Measurements from ENCODE around the gene MBD5. TPM values are rescaled to one million over a fixed set of nuclear protein-coding genes. Genes with fewer than 3 reads are reported as not detected.

The MBD5 gene
- total RNA-seq, 1 donor from 2014 or later: 19.3 TPM

- peak; percentile 45 for ATAC-seq
Measured at GRCh38 chr2:148124271-148124670, 103.4 kb downstream of the MBD5 start.

DNA sequence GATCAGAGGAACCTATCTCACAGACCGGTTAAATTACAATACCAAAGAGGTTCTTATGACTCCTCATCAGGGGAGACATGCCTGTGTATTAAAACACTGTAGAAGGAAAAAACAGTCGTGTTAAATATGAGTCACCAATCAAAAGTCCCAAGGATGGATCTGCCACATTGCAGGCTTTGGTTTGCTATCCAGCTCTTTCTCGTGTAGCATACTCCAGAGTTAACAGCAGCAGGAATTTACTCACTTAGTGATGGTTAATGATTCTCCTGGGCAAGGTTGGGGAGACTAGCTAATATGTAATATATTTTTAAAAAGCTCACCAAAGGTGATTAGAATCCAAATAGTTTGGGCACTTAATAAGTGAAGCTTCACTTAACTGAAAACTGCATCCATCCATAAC lies 109.7 kb downstream of the MBD5 start:
- ATAC-seq: no peak

GRCh38 chr2:148132412-148132811 lies 111.5 kb downstream of the MBD5 start:
- ATAC-seq: no peak

DNA sequence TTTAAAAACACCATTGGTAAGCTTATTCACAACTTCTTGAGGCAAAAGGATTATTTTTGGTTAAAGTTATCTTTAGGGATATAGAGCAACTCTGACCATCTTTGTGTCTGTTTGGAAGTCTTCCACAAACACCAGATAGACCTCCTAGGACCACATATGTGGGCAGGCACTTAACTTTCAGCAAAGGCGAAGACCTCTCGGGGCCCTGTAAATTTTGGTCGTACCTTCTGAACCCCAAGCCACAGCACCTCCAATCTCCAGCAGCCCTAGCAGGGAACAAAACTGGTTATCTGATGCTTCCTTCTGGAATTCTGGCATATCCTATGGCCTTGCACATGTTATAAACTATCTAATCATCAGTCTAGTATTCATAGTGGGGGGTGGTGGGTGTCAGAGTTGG lies 114.8 kb downstream of the MBD5 start:
- no peak for ATAC-seq

DNA sequence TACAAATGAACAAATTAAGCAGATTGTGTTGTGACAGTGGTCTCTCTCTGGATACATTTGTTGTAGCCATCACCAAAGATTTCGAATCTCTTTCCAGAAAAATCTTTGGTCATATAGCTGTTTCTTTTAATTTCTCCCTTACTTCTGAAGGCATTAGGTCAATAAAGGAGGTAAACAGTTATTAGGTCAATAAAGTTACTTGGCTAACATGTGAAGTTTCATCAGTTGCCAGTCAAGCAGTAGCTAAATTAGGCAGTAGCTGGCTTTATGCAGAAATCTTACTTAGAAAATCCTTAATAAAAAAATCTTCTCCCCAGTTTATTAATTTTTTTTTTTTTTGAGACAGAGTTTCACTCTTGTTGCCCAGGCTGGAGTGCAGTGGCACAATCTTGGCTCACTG lies 115.5 kb downstream of the MBD5 start:
- ATAC-seq: no peak

DNA sequence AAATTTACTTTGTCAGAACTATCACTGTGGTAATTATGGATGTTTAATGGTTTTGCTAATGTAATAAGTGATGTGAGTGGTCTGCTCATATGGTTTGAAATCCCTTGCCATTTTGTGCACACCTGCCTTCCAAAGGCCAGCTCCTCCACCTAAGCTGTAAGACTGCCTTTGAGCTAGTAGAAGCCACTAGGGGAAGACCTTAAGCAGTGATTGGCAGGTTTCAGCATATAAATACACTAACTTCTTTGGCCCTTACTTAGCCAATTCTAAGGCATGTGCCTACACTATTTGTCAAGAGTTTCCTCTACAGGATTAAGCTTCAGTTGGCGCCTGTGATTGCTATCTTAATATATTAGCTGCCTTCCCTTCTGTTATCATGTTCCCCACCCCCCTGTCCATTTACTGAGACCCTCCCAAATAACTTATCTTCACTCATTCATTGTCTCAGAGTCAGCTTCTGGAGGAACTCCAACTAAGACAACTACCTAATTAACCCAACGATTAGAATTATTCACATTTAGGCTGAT lies 141.1 kb downstream of the MBD5 start:
- ATAC-seq: no peak

DNA sequence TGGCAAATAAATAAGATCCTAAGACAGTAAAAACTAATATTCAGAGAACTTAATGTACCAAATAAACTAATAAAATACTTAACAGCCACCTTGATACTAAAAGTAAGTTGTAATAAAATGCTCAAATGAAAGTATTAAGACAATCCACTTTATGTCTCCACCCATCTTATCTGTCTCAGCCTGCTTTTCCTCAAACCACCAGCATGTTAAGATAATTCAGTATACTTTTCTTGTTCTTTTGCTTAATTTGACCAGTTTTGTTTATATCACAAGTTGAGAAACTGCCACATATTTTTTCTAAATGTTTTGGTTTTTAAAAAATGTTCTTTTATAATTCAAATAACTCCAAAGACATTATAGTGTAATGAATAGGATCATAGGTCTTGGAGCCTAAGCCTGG lies 142.0 kb downstream of the MBD5 start:
- ATAC-seq: no peak

GRCh38 chr2:148165975-148166374 lies 145.1 kb downstream of the MBD5 start:
- no peak for ATAC-seq

- no peak for ATAC-seq
Measured at GRCh38 chr2:148167241-148167766, 146.4 kb downstream of the MBD5 start.

GRCh38 chr2:148167855-148168254 lies 147.0 kb downstream of the MBD5 start:
- no peak for ATAC-seq

GRCh38 chr2:148172131-148172753 lies 151.4 kb downstream of the MBD5 start:
- no peak for ATAC-seq

DNA sequence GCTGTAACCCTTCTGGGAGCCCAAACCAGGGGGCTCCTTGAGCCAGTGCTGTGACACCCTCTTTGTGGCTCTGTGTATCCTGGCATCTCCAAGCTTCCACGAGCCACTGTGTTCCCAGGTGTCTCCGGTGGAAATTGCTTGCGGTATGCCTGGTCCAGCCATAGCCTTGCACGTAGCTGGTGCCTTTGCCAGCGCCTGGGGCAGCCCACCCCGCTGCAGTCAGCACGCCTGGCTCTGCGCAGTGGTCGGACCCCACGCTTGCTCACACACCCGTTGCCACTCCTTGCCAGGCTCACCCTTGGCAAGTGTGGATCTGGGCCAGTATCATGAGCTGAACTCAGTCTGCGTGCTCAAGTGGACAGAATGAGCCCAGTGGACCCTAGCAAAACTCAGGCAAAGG lies 152.3 kb downstream of the MBD5 start:
- ATAC-seq: no peak

DNA sequence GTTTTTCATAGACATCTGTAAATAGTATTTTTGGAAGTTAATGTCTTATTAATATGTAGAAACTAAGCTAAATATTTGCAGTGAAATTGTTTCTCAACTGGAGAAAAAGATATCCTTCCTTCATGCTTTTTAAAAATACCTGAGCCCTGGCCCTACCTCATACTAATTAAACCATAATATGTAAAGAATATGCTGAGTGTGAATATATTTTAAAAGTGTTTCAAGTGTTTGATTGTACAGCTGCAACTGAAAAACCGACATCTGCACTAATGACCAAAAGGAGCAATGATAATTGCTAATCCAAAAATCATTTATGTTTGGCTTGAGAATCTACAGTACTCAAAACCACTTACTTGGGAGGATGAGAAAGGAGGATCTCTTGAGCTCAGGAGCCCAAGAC lies 156.7 kb downstream of the MBD5 start:
- ATAC-seq: no peak

- ATAC-seq: no peak
Measured at GRCh38 chr2:148179724-148180123, 158.8 kb downstream of the MBD5 start.

DNA sequence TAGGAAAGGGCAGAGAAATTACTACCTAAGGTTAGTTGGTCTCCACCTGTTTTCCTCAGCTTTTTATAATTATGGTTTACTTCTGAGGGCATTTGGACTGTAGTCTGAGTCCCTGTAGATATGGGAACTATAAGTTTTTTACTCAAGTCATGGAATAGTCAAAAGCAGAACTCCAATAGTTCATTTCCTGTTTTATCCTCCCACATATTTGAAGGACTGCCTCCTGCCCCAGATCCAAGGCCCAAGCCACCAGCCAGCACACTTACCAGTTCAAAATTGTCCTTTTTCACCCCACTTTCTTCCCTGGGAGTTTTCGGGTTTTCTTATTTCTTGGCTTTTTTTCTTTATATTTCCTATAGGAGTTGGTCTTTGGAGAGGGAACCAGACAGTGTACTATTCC lies 164.1 kb downstream of the MBD5 start:
- ATAC-seq: no peak

- ATAC-seq: no peak
Measured at GRCh38 chr2:148194882-148195281, 174.0 kb downstream of the MBD5 start.

DNA sequence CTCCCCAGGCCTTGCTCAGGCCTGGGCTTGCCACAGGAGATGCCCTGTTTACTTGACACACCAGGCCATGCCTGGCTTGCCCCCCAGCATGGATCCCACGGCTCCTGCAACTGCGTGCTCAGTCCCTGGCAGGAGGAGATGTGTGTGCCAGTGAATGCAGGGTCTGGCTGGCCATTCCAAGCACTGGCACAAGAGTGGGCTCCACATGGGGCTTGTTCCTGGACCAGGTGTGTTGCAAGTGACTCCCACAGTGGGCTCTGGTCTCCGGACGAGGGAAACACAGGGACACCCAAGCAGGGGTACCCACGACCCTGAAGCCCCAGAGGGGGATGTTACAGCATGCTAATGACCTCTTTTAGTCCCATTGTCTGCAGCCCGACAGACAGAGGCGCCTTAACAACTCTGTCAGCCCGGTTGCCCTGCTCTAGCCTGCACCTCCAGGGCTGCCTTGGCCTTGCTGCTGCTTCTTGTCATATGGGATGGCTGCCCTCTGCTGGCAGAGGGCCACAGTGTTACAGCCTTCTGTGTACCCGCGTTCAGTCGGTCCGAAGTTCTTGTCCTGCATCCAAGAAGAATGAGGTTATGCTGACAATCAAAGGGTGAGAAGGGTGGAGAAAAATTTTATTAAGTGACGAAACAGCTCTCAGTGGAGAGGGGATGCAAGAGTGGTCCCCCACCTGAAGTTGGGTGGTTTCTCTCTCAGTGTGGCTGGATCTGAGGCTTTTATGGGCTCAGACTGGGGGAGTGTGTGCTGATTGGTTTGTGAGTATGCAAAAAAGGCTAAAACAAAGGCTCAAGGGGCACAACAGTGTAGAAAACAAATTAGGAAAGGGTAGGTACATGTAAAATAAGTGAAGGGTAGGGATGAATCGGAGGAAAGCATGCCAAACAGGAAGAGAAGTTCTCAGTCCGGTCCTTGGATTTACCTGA lies 180.4 kb downstream of the MBD5 start:
- ATAC-seq: peak; percentile 55

DNA sequence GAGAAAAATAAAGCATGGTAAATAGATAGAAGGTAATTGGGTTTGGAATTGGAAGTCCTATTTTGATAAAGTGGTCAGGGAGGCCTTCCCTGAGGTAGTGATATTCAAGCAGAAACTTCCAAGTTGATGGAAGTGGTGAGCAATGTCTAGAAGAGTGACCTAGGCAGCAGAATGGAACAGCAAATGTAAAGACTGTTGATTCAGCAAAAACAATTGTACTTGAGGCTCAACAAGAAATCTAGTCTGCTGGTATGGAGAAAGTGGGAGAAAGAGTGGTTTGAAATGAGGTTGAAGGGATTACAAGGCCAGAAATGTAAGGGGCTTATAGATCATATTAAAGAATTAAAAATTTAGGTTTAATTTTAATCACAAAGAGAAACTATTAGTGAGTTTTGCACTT lies 181.3 kb downstream of the MBD5 start:
- no peak for ATAC-seq

GRCh38 chr2:148207111-148207510 lies 186.2 kb downstream of the MBD5 start:
- ATAC-seq: no peak

GRCh38 chr2:148209603-148210002 lies 188.7 kb downstream of the MBD5 start:
- ATAC-seq: no peak

- ATAC-seq: no peak
Measured at GRCh38 chr2:148218326-148219075, 197.6 kb downstream of the MBD5 start.

GRCh38 chr2:148221166-148221565 lies 200.3 kb downstream of the MBD5 start:
- ATAC-seq: no peak

- ATAC-seq: no peak
Measured at GRCh38 chr2:148221926-148222325, 201.0 kb downstream of the MBD5 start.

Data from esophagus mucosa (tissue), 1 donor.